ENCODE data around the gene AHSG.

DNA sequence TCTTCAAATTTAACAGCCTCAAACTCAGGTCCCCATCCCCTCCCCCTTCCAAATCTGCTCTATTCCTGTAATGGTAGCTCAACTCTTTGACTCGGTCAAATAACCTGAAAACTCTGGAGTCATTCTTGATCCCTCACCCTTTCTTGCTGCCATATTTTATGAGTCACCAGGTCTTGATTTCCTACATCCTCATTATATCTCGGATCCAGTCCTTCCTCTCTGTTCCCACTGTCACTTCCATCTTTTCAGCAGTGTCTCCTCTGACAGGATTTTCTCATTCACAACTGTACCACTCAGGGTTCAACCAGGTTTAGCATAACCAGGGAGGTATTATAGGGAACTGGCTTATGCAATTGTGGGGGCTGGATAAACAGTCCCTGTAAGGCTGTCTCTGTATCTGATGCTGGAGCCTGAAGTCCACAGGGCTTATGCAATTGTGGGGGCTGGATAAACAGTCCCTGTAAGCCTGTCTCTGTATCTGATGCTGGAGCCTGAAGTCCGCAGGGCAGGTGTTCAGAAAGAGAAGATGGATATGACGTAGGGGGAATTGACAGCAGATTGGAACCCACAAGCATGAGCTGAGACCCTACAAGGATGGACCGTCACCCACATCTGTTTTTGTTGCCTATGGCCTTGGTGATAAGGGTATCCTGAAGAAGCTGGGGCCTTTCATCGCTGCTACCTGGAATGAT is 18.2 kb downstream of the AHSG start:
- TF ChIP-seq EZH2 (IDR thresholded peaks at IDR 0.05; ENCODE audit: low read depth, unreplicated experiment) (no peak), CTCF (conservative IDR thresholded peaks at IDR 0.05; ENCODE audit: low read depth in 2 of 2) (no peak), ZNF331 (CRISPR knock-in tag; IDR thresholded peaks at IDR 0.05; ENCODE audit: low read depth) (no peak), POLR2AphosphoS5 (IDR thresholded peaks at IDR 0.05; ENCODE audit: low read depth) (no peak), CREB1 (CRISPR knock-in tag; IDR thresholded peaks at IDR 0.05; ENCODE audit: low read depth) (no peak), ETS1 (IDR thresholded peaks at IDR 0.05) (no peak), EZH2phosphoT487 (IDR thresholded peaks at IDR 0.05; ENCODE audit: unreplicated experiment) (no peak), NANOG (IDR thresholded peaks at IDR 0.05; ENCODE audit: borderline replicate concordance) (no peak), JUNB (IDR thresholded peaks at IDR 0.05; ENCODE audit: unreplicated experiment) (no peak)
- TF ChIP-seq, protein P1, sequence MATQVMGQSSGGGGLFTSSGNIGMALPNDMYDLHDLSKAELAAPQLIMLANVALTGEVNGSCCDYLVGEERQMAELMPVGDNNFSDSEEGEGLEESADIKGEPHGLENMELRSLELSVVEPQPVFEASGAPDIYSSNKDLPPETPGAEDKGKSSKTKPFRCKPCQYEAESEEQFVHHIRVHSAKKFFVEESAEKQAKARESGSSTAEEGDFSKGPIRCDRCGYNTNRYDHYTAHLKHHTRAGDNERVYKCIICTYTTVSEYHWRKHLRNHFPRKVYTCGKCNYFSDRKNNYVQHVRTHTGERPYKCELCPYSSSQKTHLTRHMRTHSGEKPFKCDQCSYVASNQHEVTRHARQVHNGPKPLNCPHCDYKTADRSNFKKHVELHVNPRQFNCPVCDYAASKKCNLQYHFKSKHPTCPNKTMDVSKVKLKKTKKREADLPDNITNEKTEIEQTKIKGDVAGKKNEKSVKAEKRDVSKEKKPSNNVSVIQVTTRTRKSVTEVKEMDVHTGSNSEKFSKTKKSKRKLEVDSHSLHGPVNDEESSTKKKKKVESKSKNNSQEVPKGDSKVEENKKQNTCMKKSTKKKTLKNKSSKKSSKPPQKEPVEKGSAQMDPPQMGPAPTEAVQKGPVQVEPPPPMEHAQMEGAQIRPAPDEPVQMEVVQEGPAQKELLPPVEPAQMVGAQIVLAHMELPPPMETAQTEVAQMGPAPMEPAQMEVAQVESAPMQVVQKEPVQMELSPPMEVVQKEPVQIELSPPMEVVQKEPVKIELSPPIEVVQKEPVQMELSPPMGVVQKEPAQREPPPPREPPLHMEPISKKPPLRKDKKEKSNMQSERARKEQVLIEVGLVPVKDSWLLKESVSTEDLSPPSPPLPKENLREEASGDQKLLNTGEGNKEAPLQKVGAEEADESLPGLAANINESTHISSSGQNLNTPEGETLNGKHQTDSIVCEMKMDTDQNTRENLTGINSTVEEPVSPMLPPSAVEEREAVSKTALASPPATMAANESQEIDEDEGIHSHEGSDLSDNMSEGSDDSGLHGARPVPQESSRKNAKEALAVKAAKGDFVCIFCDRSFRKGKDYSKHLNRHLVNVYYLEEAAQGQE (IDR thresholded peaks at IDR 0.05; ENCODE audit: unreplicated experiment), result no peak
